RWPE2 (cell line): ENCODE measurements around the gene GJC2.

Experiments
- ATAC-seq: fragments of 200-7000 bp; cut with Tn5 transposase; 3 replicates; pipeline ENCODE4 v1.9.1; 2021; ENCODE audit warnings: low read depth
- DNase-seq: peaks from one replicate; pipeline ENCODE4 v3.0.0-alpha.2; 2020; ENCODE audit warnings: low spot score
- H3K27ac ChIP-seq: fragments of 450-650 bp; 2 replicates; pipeline ENCODE4 v1.5.1; 2017; ENCODE audit warnings: mild to moderate bottlenecking; ENCODE audit not compliant: poor library complexity, severe bottlenecking
- H3K27me3 ChIP-seq: fragments of 250-450 bp; sonication (Bioruptor Pico); 2 replicates; pipeline ENCODE4 v1.5.1; 2021; ENCODE audit warnings: mild to moderate bottlenecking, moderate library complexity; ENCODE audit not compliant: insufficient read depth, poor library complexity, severe bottlenecking
- H3K36me3 ChIP-seq: fragments of 250-450 bp; sonication (Bioruptor Pico); 2 replicates; pipeline ENCODE4 v1.5.1; 2020; ENCODE audit warnings: low read depth, mild to moderate bottlenecking, moderate library complexity
- H3K4me1 ChIP-seq: fragments of 250-450 bp; sonication (Bioruptor Pico); 2 replicates; pipeline ENCODE4 v1.5.1; 2021; ENCODE audit warnings: mild to moderate bottlenecking, moderate library complexity; ENCODE audit not compliant: insufficient read depth, poor library complexity, severe bottlenecking
- H3K4me3 ChIP-seq: fragments of 250-450 bp; sonication (Bioruptor Pico); 2 replicates; pipeline ENCODE4 v1.5.1; 2021; ENCODE audit warnings: mild to moderate bottlenecking, moderate library complexity; ENCODE audit not compliant: severe bottlenecking
- H3K9me3 ChIP-seq: fragments of 250-450 bp; sonication (Bioruptor Pico); 2 replicates; pipeline ENCODE4 v1.5.1; 2021; ENCODE audit warnings: mild to moderate bottlenecking, moderate library complexity; ENCODE audit not compliant: severe bottlenecking
- TF ChIP-seq, protein P1 (sequence below): fragments of 450-650 bp; IDR thresholded peaks from one replicate; pipeline ENCODE4 v1.5.1; 2017; ENCODE audit warnings: mild to moderate bottlenecking, moderate library complexity; ENCODE audit not compliant: poor library complexity, severe bottlenecking

Gene GJC2

DNA sequence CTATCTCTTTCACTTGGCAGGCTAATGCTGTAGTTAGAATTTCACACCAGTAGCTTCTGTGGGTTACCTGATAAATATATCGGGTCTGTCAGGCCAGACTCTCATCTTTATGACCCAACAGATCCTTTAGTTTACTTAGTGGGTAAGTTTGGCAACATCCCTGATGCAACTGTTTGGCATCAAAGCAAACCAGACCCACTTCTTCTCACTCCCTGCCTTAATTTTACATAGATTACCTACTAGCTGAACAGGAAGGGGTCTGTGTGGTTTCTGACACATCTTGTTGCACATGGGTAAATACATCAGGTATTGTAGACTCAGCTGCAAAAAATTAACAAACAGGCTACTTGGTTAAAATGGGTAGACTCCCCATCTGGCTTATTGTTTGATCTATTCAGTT, 12.8 kb upstream of the GJC2 start:
- DNase-seq (no peak), ATAC-seq (no peak)
- Histone ChIP-seq H3K9me3 (no peaks in the 10 kb centered on the region), H3K27ac (no peak overlapping the region), H3K4me3 (no peak overlapping the region), H3K27me3 (no peaks in the 10 kb centered on the region), H3K4me1 (no peaks in the 10 kb centered on the region), H3K36me3 (peaks cover 6% of the 10 kb centered on the region)
- TF ChIP-seq, protein P1, sequence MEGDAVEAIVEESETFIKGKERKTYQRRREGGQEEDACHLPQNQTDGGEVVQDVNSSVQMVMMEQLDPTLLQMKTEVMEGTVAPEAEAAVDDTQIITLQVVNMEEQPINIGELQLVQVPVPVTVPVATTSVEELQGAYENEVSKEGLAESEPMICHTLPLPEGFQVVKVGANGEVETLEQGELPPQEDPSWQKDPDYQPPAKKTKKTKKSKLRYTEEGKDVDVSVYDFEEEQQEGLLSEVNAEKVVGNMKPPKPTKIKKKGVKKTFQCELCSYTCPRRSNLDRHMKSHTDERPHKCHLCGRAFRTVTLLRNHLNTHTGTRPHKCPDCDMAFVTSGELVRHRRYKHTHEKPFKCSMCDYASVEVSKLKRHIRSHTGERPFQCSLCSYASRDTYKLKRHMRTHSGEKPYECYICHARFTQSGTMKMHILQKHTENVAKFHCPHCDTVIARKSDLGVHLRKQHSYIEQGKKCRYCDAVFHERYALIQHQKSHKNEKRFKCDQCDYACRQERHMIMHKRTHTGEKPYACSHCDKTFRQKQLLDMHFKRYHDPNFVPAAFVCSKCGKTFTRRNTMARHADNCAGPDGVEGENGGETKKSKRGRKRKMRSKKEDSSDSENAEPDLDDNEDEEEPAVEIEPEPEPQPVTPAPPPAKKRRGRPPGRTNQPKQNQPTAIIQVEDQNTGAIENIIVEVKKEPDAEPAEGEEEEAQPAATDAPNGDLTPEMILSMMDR = no peak

DNA sequence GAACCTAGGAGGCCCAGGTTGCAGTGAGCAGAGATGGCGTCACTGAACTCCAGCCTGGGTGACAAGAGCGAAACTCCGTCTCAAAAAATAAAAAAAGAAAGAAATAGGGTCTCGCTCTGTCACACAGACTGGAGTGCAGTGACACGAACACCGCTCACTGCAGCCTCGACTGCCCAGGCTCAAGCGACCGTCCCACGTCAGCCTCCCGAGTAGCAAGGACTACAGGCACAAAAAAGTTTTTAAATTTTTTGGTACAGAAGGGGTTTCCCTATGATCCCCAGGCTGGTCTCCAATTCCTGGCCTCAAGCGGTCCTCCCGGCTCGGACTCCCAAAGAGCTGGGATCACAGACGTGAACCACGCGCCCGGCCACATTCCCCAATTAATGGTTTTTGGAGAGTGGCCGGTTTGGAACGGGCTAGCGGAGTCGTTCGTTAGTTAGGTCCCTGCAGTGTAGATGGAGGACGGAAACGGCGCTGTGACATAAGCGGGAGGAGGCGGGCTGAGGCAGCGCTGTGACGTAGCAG, 10.3 kb upstream of the GJC2 start:
- ATAC-seq (no peak), DNase-seq (no peak)

DNA sequence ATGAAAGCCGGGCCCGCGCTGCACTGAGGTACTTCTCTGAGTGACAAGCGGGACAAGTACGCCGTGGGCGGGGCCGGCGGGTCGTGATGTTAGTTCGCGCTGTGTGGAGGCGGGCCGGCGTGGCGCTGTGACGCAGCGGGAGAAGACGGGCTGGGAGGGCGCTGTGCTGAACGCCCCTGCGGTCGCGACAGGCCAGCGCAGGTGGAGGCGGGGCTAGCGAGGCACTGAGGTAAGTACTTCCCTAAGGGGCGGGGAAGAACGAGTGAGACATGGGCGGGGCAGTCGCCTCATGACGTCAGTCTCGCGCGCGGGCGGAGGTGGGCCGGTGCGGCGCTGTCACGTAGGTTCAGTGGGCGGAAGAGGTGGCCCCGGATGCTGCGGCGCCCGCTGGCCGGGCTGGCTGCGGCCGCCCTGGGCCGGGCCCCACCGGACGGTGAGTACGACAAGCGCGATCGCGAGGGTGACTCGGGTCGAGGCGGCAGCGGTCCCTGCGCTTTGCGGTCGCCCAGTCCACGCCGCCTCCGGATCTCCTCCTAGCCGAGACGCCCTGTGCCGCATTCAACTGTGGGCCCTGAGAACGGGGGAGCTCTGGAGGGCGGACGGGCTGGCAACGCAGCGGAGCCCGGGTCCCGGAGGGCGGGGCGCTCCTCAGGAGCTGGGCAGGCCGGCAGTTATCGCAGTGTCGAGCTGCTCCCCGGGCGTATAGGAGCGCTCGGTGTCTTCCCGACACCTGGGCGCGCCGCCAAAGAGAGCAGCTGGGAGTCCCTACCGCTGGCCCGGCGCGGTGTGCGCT, 9.6 kb upstream of the GJC2 start, which contains the start of gene GUK1:
Gene GUK1 (plus strand): TSS at position 349 of the 793 bp plus-strand sequence. CDS start 24 bp downstream, at position 373.
- Histone ChIP-seq H3K27ac (peak within 1 kb of the TSS; percentile 69), H3K36me3 (peaks cover 8% of the 10 kb centered on the region), H3K27me3 (no peaks in the 10 kb centered on the region), H3K4me3 (peak within 1 kb of the TSS; percentile 92), H3K4me1 (no peaks in the 10 kb centered on the region), H3K9me3 (no peaks in the 10 kb centered on the region)
- ATAC-seq = peak; percentile 89
- peak; percentile 98 for DNase-seq
- TF ChIP-seq, protein P1 = no peak

More for the DNA sequence above, 10.3 kb upstream of the GJC2 start:
- Histone ChIP-seq H3K36me3 (peaks cover 8% of the 10 kb centered on the region), H3K4me1 (no peaks in the 10 kb centered on the region), H3K9me3 (no peaks in the 10 kb centered on the region), H3K27me3 (no peaks in the 10 kb centered on the region), H3K4me3 (peak overlapping the region; percentile 92), H3K27ac (peak overlapping the region; percentile 69)
- TF ChIP-seq, protein P1 = no peak

DNA sequence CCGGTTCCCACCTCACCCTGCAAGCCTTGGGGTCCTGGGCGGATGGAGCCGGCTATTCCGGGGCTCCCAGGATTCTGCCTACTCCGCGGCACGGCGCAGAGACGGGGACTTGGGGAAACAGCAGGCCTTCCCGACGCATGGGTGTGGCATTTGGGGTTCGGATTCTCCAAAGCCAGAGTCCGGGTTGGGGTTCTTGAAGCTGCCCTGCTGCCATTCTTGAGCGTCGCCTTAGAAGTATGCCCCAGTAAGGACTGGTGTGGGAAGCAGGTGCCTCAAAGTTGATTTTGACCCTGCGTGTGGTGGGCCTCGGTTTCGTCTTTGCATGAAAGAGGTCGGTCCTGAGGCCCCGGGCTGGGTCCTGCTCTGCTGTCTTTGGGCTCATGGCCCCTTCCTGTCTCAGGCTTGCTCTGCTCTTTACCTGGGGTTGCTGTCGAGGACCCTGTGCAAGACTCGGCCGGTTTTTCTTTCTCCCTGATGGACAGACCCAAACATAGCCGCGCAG, 9.0 kb upstream of the GJC2 start:
- peaks cover 8% of the 10 kb centered on the region for H3K36me3 ChIP-seq
- no peaks in the 10 kb centered on the region for H3K9me3 ChIP-seq
- ATAC-seq = no peak
- peak overlapping the region; percentile 92 for H3K4me3 ChIP-seq
- H3K27ac ChIP-seq = peak overlapping the region; percentile 69
- TF ChIP-seq, protein P1 = no peak
- DNase-seq = no peak
- H3K4me1 ChIP-seq = no peaks in the 10 kb centered on the region
- no peaks in the 10 kb centered on the region for H3K27me3 ChIP-seq
